Measurements from ENCODE around the gene SPESP1. TPM values are rescaled to one million over a fixed set of nuclear protein-coding genes. Genes with fewer than 3 reads are reported as not detected.

The SPESP1 gene
- total and polyA plus RNA-seq, 2 donors (not counting 1 experiment from before 2014, with no cell fraction given), result 4.6 to 6.4 TPM

DNA sequence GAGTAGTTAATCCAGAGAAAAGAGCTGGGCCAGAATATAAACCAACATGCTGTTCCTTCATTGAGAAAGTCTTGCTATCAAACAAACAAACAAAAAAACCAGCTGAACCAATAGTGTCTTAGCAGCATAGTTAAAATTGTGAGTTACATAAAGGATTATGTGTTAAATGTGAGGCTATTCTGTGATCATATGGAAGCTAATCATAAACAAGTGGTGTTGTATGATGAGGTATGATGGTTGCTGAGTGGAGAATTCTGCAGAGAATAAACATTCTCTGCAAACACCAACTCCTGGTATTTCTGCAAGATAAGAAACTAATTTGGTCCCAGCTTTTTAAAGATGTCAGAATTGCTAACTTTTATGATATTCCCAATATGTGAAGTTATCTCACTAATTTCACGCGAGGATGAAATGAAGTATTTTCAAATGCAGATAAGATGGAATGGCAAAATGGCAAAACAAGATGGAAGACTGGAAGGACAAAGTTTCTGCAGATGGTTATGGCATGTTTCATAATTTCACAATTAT is 22.9 kb upstream of the SPESP1 start:
- DNase-seq (ENCODE audit: low read depth in 2 of 2), result no peak
- Histone ChIP-seq H3K27me3 (ENCODE audit: control insufficient read depth, insufficient read depth, low read length) (peaks cover 11% of the 10 kb centered on the region), H3K79me2 (ENCODE audit: control insufficient read depth, insufficient read depth, low read length) (no peaks in the 10 kb centered on the region), H4K20me1 (ENCODE audit: control insufficient read depth, extremely low read depth, insufficient read depth, low read length) (no peaks in the 10 kb centered on the region), H3K4me1 (ENCODE audit: control insufficient read depth, extremely low read depth, insufficient read depth, low read length) (no peaks in the 10 kb centered on the region), H3K27ac (ENCODE audit: insufficient read depth, low read length) (no peak overlapping the region), H3K9me3 (ENCODE audit: control insufficient read depth, insufficient read depth, low read depth, low read length) (no peaks in the 10 kb centered on the region), H3K36me3 (ENCODE audit: control insufficient read depth, insufficient read depth, low read length) (no peaks in the 10 kb centered on the region), H3K4me3 (replicated peaks in 1 of 4; ENCODE audit: control extremely low read depth in 1 of 4, insufficient read depth in 1 of 4, low read depth in 3 of 4, low read length in 4 of 4) (no peak overlapping the region), H3K4me2 (ENCODE audit: extremely low read depth, insufficient read depth, low read length) (no peak overlapping the region), H2AFZ (ENCODE audit: low read length) (no peak overlapping the region), H3K9ac (ENCODE audit: insufficient read depth, low read length) (no peak overlapping the region)
- TF ChIP-seq, protein P1, sequence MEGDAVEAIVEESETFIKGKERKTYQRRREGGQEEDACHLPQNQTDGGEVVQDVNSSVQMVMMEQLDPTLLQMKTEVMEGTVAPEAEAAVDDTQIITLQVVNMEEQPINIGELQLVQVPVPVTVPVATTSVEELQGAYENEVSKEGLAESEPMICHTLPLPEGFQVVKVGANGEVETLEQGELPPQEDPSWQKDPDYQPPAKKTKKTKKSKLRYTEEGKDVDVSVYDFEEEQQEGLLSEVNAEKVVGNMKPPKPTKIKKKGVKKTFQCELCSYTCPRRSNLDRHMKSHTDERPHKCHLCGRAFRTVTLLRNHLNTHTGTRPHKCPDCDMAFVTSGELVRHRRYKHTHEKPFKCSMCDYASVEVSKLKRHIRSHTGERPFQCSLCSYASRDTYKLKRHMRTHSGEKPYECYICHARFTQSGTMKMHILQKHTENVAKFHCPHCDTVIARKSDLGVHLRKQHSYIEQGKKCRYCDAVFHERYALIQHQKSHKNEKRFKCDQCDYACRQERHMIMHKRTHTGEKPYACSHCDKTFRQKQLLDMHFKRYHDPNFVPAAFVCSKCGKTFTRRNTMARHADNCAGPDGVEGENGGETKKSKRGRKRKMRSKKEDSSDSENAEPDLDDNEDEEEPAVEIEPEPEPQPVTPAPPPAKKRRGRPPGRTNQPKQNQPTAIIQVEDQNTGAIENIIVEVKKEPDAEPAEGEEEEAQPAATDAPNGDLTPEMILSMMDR (conservative IDR thresholded peaks at IDR 0.05 in 1 of 2, IDR thresholded peaks at IDR 0.05 in 1 of 2; ENCODE audit: low read depth in 1 of 2, low read length in 2 of 2), result no peak
- no peak for TF ChIP-seq EZH2 (IDR thresholded peaks at IDR 0.05; ENCODE audit: low read length, missing control alignments)

DNA sequence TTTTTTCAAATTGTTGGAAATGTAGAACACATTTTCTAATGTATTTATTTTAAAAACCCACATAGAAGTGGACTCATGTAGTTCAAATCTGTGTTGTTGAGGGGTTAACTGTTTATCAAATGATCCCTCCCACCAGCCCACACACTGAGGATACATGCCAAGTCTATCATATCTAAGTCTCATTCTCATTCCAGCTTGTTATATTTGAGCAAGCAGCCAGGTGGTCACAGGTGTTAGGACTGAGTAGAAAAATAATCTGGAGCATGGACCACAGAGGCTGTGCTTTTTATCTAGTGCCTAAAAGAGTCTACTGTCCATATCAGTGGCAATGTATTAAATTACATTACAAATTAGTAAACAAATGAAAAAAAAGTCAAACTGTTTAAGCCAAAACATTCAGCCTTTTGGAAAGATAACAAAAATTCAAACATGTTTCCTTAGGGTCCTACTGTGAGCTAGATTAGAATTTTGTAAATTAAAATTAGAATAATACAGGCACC is 20.7 kb upstream of the SPESP1 start:
- TF ChIP-seq, protein P1 (conservative IDR thresholded peaks at IDR 0.05 in 1 of 2, IDR thresholded peaks at IDR 0.05 in 1 of 2; ENCODE audit: low read depth in 1 of 2, low read length in 2 of 2), result no peak
- no peak for TF ChIP-seq EZH2 (IDR thresholded peaks at IDR 0.05; ENCODE audit: low read length, missing control alignments)
- no peaks in the 10 kb centered on the region for H3K9me3 ChIP-seq (ENCODE audit: control insufficient read depth, insufficient read depth, low read depth, low read length)
- no peaks in the 10 kb centered on the region for H4K20me1 ChIP-seq (ENCODE audit: control insufficient read depth, extremely low read depth, insufficient read depth, low read length)
- H3K36me3 ChIP-seq (ENCODE audit: control insufficient read depth, insufficient read depth, low read length), result no peaks in the 10 kb centered on the region
- H3K4me1 ChIP-seq (ENCODE audit: control insufficient read depth, extremely low read depth, insufficient read depth, low read length), result no peaks in the 10 kb centered on the region
- DNase-seq (ENCODE audit: low read depth in 2 of 2), result no peak
- H3K9ac ChIP-seq (ENCODE audit: insufficient read depth, low read length), result no peak overlapping the region
- H3K4me2 ChIP-seq (ENCODE audit: extremely low read depth, insufficient read depth, low read length), result no peak overlapping the region
- no peak overlapping the region for H3K4me3 ChIP-seq (replicated peaks in 1 of 4; ENCODE audit: control extremely low read depth in 1 of 4, insufficient read depth in 1 of 4, low read depth in 3 of 4, low read length in 4 of 4)
- H2AFZ ChIP-seq (ENCODE audit: low read length), result no peak overlapping the region
- no peak overlapping the region for H3K27ac ChIP-seq (ENCODE audit: insufficient read depth, low read length)
- H3K27me3 ChIP-seq (ENCODE audit: control insufficient read depth, insufficient read depth, low read length), result peaks cover 4% of the 10 kb centered on the region
- H3K79me2 ChIP-seq (ENCODE audit: control insufficient read depth, insufficient read depth, low read length), result no peaks in the 10 kb centered on the region

DNA sequence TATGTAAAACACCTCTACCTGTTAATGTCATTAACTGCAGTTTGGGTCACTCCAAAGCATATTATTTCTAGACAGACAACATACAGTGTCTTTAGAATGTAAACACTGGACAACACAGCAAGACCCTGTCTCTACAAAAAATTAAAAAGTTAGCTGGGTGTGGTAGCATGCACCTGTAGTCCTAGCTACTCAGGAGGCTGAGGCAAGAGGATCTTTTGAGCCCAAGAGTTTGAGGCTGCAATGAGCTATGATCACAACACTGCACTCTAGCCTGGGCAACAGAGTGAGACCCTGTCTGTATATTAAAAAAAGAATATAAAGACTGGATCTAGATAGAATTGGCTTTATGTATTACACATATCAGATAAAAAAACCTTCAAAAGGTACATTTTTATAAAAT is 20.0 kb upstream of the SPESP1 start:
- TF ChIP-seq, protein P1 (conservative IDR thresholded peaks at IDR 0.05 in 1 of 2, IDR thresholded peaks at IDR 0.05 in 1 of 2; ENCODE audit: low read depth in 1 of 2, low read length in 2 of 2), result no peak
- no peak for TF ChIP-seq EZH2 (IDR thresholded peaks at IDR 0.05; ENCODE audit: low read length, missing control alignments)
- no peaks in the 10 kb centered on the region for H3K9me3 ChIP-seq (ENCODE audit: control insufficient read depth, insufficient read depth, low read depth, low read length)
- no peak overlapping the region for H3K27ac ChIP-seq (ENCODE audit: insufficient read depth, low read length)
- no peak overlapping the region for H3K4me2 ChIP-seq (ENCODE audit: extremely low read depth, insufficient read depth, low read length)
- H3K9ac ChIP-seq (ENCODE audit: insufficient read depth, low read length), result no peak overlapping the region
- no peak for DNase-seq (ENCODE audit: low read depth in 2 of 2)
- H3K4me3 ChIP-seq (replicated peaks in 1 of 4; ENCODE audit: control extremely low read depth in 1 of 4, insufficient read depth in 1 of 4, low read depth in 3 of 4, low read length in 4 of 4), result no peak overlapping the region
- no peaks in the 10 kb centered on the region for H3K79me2 ChIP-seq (ENCODE audit: control insufficient read depth, insufficient read depth, low read length)
- no peaks in the 10 kb centered on the region for H3K4me1 ChIP-seq (ENCODE audit: control insufficient read depth, extremely low read depth, insufficient read depth, low read length)
- no peaks in the 10 kb centered on the region for H3K36me3 ChIP-seq (ENCODE audit: control insufficient read depth, insufficient read depth, low read length)
- no peaks in the 10 kb centered on the region for H3K27me3 ChIP-seq (ENCODE audit: control insufficient read depth, insufficient read depth, low read length)
- H4K20me1 ChIP-seq (ENCODE audit: control insufficient read depth, extremely low read depth, insufficient read depth, low read length), result no peaks in the 10 kb centered on the region
- no peak overlapping the region for H2AFZ ChIP-seq (ENCODE audit: low read length)
